Ascending aorta (tissue), 2 donors: ENCODE data around the gene IQGAP3. TPM values are rescaled to one million over a fixed set of nuclear protein-coding genes. Genes with fewer than 3 reads are reported as not detected.
A peak's percentile ranks its signal among the peaks of the same experiment; 100 is the strongest.

Source experiments
- DNase-seq, 2 donors: peaks; one replicate each; pipeline ENCODE4 v3.0.0-alpha.2; 2019; ENCODE audit warnings: low spot score in 2 of 2
- H3K27ac ChIP-seq, 2 donors: fragments of 200-600 bp; sonication (generic); one replicate each; pipeline ENCODE4 v1.5.1; 2016 to 2017; ENCODE audit warnings: mild to moderate bottlenecking in 1 of 2
- H3K27me3 ChIP-seq: fragments of 200-600 bp; sonication (generic); one replicate; pipeline ENCODE4 v1.5.1; 2017
- H3K36me3 ChIP-seq, 2 donors: fragments of 200-600 bp; sonication (generic); one replicate each; pipeline ENCODE4 v1.5.1; 2016
- H3K4me1 ChIP-seq, 2 donors: fragments of 200-600 bp; sonication (generic); one replicate each; pipeline ENCODE4 v1.5.1; 2016 to 2017; ENCODE audit warnings: mild to moderate bottlenecking in 1 of 2
- H3K4me3 ChIP-seq, 2 donors: fragments of 200-600 bp; sonication (generic); one replicate each; pipeline ENCODE4 v1.5.1; 2016 to 2017; ENCODE audit warnings: mild to moderate bottlenecking in 1 of 2
- H3K9me3 ChIP-seq, 2 donors: fragments of 200-600 bp; sonication (generic); one replicate each; pipeline ENCODE4 v1.5.1; 2016
- intact Hi-C: fragments of 100-400 bp; cut with DNase I; formaldehyde crosslinking; loops from one replicate; pipeline ENCODE4 v1.15.1; 2023
- total RNA-seq: library from RNA; depleted of rRNA; stranded (reverse); fragments of >200 nt; gene quantifications from one replicate; pipeline ENCODE4 v1.1.0, GENCODE V29; 2016
- TF ChIP-seq, protein P1 (sequence below), 3 experiments: fragments of 200-600 bp in 2 of 3; fragments of 450-650 bp in 1 of 3; sonication (generic) in 2 of 3; IDR thresholded peaks; one replicate each; pipeline ENCODE4 v1.5.1; 2016 to 2019; ENCODE audit warnings: antibody characterized with exemption in 3 of 3, mild to moderate bottlenecking in 1 of 3, moderate library complexity in 1 of 3

Gene IQGAP3
- total RNA-seq, 1 donor from 2014 or later = not detected

- H3K36me3 ChIP-seq = peaks cover 3 to 4% of the 10 kb centered on the region in 2 donors
- no peak for DNase-seq
- peak overlapping the region; percentile 83 to 99 for H3K27ac ChIP-seq
- peaks cover 55 to 87% of the 10 kb centered on the region in 2 donors for H3K4me1 ChIP-seq
- peak overlapping the region; percentile 53 to 65 for H3K4me3 ChIP-seq
- intact Hi-C loops = no loop called here
- TF ChIP-seq, protein P1, sequence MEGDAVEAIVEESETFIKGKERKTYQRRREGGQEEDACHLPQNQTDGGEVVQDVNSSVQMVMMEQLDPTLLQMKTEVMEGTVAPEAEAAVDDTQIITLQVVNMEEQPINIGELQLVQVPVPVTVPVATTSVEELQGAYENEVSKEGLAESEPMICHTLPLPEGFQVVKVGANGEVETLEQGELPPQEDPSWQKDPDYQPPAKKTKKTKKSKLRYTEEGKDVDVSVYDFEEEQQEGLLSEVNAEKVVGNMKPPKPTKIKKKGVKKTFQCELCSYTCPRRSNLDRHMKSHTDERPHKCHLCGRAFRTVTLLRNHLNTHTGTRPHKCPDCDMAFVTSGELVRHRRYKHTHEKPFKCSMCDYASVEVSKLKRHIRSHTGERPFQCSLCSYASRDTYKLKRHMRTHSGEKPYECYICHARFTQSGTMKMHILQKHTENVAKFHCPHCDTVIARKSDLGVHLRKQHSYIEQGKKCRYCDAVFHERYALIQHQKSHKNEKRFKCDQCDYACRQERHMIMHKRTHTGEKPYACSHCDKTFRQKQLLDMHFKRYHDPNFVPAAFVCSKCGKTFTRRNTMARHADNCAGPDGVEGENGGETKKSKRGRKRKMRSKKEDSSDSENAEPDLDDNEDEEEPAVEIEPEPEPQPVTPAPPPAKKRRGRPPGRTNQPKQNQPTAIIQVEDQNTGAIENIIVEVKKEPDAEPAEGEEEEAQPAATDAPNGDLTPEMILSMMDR (IDR thresholded peaks at IDR 0.05) = no peak
- no peaks in the 10 kb centered on the region for H3K27me3 ChIP-seq
- H3K9me3 ChIP-seq = no peaks in the 10 kb centered on the region
These were observed 82.5 kb downstream of the IQGAP3 start for GRCh38 chr1:156489935-156490293.

- no peak for DNase-seq
- TF ChIP-seq, protein P1 (IDR thresholded peaks at IDR 0.05) = peak in 2 of 3 experiments; percentile 9 to 36
- peak overlapping the region; percentile 53 to 65 for H3K4me3 ChIP-seq
- H3K36me3 ChIP-seq = peaks cover 0 to 3% of the 10 kb centered on the region in 2 donors
- H3K4me1 ChIP-seq = peaks cover 55 to 87% of the 10 kb centered on the region in 2 donors
- intact Hi-C loops = no loop called here
- H3K27me3 ChIP-seq = no peaks in the 10 kb centered on the region
- H3K9me3 ChIP-seq = no peaks in the 10 kb centered on the region
- peak overlapping the region; percentile 83 to 99 for H3K27ac ChIP-seq
These were observed 83.0 kb downstream of the IQGAP3 start for GRCh38 chr1:156489166-156489934.

- H3K9me3 ChIP-seq = no peaks in the 10 kb centered on the region
- intact Hi-C loops = no loop called here
- peak overlapping the region; percentile 83 to 99 for H3K27ac ChIP-seq
- TF ChIP-seq, protein P1 (IDR thresholded peaks at IDR 0.05) = no peak
- H3K4me1 ChIP-seq = peaks cover 48 to 87% of the 10 kb centered on the region in 2 donors
- peaks cover 0 to 3% of the 10 kb centered on the region in 2 donors for H3K36me3 ChIP-seq
- H3K4me3 ChIP-seq = peak overlapping the region; percentile 53 to 65
- H3K27me3 ChIP-seq = no peaks in the 10 kb centered on the region
- DNase-seq = no peak
These were observed 83.7 kb downstream of the IQGAP3 start for GRCh38 chr1:156488566-156489165.

DNA sequence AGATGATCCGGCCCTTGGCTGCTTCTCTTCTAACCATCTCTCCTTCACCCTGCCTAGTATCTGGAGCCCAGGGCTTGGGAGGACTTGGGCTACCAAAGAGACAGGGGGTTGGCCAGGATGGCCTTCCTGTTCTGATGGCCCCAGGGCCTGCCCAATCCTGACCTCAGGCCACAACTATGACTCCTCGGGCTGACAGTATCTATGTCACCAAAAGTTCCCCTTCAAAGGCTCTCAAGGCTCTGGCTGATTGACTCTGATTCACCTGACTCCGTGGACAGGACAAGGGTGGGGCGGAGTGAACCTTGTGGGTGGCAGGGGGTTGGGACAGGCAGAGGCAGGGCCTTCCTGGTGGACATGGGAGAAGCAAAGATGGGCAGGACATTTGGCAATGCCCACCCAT lies 84.5 kb downstream of the IQGAP3 start:
- TF ChIP-seq, protein P1 (IDR thresholded peaks at IDR 0.05) = no peak
- DNase-seq = no peak
- H3K4me1 ChIP-seq = peaks cover 42 to 84% of the 10 kb centered on the region in 2 donors
- intact Hi-C loops = no loop called here
- H3K27me3 ChIP-seq = no peaks in the 10 kb centered on the region
- peaks cover 5 to 9% of the 10 kb centered on the region in 2 donors for H3K36me3 ChIP-seq
- peak overlapping the region; percentile 83 to 99 for H3K27ac ChIP-seq
- H3K9me3 ChIP-seq = no peaks in the 10 kb centered on the region
- peak overlapping the region in 1 of 2 donors; percentile 65 for H3K4me3 ChIP-seq

DNA sequence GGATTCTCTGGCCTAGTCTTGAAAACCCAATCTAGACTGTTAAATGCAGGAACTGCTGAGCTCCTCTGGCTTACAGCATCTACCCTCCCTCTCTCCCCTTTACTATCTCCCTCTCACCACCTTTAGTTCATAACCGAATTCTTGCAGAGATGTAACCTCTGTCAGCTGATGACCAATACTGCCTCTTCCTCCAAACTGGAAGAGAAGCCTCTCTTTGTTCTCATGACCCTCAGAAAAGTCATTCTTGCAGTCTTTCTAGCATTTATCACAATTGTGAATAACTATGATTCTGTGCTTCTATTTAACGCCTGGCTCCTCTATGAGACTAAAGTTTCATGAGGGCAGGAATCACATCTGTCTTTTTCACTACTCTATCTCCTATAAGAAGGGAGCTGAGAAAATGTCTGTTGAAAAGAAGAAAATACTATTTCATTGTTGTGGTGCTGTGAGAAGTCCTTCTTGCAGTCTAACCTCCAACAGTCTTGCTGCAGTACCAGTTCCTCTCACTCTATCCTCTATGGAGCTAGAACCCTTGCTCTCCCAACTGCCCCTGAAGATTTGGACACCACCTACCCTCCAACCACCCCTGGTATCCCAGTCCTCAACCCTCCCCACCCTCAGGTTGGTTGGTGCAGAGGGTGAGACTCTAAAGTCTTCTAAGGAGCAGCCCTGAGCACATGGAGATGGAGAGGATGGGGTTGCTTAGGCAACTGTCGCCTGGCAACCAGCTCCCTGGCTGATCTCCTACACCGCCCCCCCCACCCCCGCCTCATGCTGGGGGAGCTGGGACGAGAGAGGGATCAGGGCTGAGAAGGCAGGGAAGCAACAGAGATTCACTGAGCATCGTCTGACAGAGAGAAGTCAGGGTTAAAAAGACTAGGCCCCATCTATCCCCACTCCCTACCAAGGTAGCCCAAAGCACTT lies 85.7 kb downstream of the IQGAP3 start:
- Histone ChIP-seq H3K27me3 (no peaks in the 10 kb centered on the region), H3K27ac (peak overlapping the region in 1 of 2 donors; percentile 99), H3K4me1 (peaks cover 35 to 74% of the 10 kb centered on the region in 2 donors), H3K4me3 (no peak overlapping the region), H3K36me3 (peaks cover 17 to 21% of the 10 kb centered on the region in 2 donors), H3K9me3 (no peaks in the 10 kb centered on the region)
- no peak for DNase-seq
- intact Hi-C loops = no loop called here
- TF ChIP-seq, protein P1 (IDR thresholded peaks at IDR 0.05) = no peak
